HG03354 (cell line): ENCODE results near the gene VWF.

Experiments
- ATAC-seq: cut with Tn5 transposase; IDR thresholded peaks from one replicate; pipeline ENCODE4 v1.9.1; 2021; ENCODE audit warnings: mild to moderate bottlenecking; ENCODE audit not compliant: unreplicated experiment, poor library complexity, severe bottlenecking

VWF gene

DNA sequence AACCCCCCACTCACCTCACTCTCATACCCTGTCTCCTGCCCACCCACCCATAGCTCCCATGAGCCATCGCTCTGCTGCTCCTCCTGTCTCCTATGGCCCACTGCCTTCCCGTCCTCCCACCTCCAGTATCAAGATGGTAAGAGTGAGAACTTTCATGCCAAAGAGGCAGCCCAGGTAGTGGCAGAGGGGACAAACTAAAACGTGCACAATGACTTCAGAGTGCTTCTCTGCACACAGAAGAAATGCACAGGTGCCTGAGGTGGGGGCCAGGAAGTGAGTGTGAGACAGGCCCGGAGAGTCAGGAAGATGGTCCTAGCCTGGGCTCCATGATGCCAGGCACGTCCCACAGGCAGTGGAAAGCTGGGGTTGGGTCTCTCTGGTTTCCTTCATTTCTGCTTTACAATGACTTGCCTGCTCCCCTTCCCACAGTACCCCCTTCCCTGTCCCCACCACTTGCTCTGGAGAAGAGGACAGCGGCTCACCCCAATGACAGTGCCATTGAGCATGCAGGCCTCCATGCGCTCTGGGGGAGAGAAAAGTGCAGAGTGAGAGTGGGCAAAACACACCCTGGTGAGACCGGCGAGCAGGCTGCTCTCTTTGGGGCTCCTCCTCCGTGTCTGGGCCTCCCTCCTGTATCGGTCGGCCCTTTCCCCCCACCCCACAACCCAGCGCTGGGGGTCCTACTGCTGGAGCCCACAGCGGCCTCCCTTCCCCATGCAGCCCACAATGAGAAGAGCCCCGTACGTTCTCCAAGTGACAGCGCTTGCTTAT lies 156.6 kb downstream of the VWF start:
- no peak for ATAC-seq

DNA sequence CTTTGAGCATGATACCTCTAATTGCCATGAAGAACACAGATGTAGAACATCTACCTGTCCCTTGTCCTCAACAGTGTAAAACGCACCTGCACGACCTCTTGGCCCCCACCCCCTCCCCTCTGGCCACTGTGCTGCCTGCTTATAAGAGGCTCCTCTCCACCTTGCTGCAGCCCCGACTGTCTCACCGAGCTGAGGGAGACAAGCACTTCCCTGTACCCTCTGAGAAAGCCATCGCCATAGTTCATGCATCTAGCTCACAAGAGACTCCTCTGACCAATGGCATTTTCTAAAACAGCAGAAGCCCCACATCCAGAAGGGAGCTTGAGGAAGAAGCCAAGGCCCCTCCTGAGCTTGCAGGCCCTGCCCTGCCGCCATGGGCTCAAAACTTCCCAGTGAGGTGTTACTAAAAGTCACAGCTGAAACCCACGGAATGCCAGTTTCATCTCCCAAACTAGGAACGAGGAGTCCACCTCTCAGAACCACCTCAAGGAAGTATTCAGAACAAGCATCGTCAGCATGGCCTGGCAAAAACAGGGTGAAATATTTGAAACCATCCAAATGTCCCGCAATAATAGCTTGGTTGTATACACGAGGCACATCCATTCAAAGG lies 157.9 kb downstream of the VWF start:
- no peak for ATAC-seq

DNA sequence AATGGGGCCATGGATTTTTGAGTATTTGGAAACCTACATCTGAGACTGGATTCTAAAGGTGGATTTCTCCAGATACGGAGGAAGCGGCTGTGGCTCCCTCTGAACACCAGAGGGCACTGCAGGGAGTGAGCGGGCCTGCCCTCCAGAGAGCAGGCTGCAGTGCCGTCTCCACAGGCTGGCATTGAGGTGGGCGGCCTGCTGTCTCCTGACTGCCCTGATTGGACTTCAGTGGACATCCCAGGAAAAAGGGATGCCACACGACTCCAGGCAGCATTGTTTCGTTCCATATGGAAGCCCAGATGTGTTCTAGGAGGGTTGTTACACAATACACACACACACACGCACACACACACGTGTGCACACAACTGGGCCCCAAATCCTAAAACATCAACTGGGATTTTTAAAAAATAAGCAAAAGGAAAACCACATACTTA lies 158.5 kb downstream of the VWF start:
- peak; percentile 55 for ATAC-seq

DNA sequence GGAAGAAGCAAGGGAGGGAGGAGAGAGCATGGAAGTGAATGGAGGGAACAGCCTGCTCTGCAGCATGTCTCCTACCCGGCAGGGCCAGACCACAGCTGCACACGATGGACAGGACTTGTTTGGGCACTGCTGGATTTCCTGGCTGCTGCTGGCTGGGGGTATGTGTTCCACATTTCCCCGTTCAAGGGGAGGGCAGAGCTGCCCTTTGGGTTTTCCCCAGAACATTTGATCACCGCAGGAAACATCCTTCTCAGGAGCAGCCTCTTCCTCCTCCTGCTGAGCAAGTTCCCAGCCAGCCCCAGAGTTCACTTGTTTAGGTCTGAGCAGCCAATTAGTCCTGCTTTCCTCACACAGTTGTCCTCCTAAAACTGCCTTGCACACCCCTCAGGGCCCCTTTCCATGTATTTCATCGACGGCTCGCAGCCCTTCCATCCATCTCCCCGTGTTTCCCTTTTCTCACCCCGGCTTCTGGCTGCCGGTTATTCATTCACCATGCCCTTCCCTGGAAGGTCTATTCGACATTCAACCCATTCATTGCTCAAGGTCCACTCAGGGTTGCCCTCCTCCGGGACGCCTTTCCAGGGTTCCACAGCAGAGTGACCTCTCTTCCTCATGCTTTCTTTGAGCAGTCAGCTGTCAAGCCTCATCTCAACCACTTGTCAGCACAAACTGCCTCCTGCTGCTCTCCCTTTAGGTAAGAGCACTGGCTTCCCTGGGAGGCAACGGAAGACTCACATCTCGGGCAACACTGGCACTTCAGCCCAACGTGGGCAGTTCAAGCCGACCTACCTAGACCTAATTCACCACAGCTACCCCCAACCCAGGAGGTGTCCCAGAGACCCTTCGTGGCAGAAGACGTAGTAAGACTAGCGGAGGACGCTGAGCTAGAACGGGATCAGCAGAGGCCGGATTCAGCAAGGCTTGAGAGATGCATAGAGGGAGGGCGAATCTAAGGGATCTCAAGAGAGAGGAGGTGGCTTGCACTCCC lies 159.3 kb downstream of the VWF start:
- no peak for ATAC-seq

DNA sequence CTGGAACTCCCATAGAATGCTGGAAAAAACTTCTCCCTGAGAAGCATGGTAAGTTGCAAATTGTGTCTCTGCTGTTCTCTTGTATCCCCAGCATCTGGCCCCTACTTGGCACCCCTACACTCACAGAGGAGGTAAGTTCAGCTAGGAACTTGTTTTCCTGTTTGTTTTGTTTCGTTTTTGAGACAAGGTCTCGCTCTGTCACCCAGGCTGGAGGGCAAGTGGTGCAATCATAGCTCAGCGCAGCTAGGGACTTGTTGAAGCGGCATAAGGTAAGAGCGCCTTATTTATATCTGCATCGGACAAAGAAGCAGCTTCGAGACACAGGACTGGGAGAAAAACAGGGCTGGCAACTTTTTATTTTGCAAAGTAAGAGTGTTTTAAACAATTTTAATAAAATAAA lies 161.0 kb downstream of the VWF start:
- ATAC-seq: no peak

DNA sequence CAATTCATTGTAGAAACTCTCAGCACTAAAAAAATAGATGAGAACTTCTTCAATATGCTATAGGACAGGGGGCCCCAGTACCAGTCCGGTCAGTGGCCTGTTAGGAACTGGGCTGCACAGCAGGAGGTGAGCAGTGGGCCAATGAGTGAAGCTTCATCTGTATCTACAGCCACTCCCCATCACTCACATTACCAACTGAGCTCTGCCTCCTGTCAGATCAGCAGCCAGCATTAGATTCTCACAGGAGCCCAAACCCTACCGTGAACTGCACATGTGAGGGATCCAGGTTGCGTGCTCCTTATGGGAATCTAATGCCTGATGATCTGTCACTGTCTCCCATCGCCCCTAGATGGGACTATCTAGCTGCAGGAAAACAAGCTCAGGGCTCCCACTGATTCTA lies 163.7 kb downstream of the VWF start:
- ATAC-seq: no peak

DNA sequence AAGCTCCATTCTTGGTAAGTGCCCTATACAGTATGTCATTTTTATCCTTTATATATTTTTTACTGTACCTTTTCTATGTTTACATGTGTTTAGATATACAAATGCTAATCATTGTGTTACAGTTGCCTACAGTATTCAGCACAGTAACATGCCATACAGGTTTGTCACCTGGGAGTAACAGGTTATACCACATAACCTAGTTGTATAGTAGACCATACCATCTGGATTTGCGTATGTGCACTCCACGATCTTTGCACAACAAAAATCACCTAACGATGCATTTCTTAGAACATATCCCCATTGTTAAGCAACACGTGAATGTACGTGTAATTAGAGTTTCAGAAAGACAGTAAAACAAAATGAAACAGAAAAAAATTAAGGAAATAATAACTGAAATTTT lies 167.5 kb downstream of the VWF start:
- ATAC-seq: no peak

DNA sequence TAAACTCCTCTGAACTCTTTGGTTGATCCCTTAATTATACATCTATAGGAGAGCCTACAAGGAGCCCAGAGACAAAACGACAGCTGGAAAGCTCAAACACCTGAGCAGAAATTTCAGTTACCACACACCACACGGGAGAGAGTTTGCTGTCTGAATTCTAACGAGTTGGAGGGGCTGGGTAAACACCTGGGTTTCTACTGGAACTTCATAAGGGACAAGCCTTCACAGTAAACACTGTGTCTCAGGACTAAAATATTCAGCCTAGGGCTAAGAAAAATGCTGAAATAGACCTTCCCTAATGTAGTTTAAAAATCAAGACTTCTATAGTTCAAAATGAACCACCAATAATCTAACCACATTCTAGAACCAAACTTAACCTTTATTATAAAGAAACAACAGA lies 169.8 kb downstream of the VWF start:
- ATAC-seq: no peak

DNA sequence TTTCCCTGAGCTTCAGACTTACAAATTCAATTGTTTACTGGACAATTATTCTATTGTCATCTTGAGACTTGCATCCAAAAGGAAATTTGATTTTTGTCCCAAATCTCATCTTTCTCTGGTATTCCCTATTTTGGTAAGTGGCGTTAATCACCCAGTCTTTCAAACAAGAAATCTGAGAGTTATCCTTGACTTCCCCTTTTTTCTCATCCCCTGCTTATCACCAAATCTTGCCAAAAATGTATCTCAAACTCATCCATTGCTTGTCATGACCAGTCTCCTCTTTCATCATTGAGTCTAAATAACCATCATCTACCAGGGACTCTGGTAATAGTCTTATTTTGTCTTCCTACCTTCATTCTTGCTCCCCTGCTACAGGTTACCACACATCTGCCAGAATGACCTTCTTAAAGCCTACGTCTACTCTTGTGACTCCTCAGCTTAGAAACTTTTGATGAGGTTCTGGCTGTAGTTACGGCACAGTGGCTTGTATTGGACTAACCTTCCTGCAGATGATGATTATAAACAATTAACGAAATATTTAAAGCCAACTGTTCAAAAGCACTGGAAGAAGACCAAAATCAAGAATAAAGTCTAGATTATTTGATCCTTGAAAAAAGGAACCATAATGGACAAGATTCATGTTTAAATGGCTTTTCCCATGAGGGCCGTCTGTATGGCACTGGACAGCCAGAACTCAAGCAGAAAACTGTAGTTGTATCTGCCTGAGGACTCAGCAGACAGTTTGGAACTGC lies 170.5 kb downstream of the VWF start:
- ATAC-seq: no peak

DNA sequence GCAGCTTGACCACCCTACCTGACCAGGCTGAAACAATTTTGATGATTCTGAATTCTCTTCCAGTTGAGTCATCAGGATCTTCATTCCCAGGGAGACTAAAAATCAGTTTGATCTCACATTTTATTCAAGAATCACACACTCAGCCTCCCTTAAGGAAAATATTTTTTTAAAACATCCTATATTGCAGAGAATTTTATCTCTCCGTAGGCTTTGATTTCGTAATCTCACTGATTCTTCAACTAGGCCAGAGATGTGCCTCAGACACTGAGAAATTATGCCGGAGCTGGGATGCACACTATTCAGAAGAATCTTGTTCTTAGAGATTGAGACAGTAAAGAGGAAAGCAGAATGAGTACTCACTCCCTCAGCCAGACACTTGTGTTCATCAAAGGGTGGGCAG lies 172.4 kb downstream of the VWF start:
- no peak for ATAC-seq

DNA sequence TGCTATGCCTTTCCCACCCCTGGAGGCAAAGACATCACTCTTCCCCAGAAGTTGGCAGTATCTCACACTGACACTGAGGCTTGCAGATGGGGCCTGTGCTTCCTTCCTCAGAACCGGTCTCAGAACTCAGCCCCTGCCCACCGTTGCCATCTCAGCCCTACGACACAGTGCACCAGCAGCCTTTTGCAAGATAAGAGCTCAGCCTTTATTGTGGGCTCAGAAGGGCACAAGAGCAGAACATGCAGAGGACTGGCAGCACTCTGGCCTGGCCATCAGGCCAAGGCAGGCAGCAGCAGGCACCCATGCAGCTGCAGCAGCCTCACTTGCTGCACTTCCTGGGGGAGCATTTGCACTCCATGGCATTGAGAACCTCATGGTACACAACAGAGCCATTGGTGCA lies 175.8 kb downstream of the VWF start:
- no peak for ATAC-seq

DNA sequence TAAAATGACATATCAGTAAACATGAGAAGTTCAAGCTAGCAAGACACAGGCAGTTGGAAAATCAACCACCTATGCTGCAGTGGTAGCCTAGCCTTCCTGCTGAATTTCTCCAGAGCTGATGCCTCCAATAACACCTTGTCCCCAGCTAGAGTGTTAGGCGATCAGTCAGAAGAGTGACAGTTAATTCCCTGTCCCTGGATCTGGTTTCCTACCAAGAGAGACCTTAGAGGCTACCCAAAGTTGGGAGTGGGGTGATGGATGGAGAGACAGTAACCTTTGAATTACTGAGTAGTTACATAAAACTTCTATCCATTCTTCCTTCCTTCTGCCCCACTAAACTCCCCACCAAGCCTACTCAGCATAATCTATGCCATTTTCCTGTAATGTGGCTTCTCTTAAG lies 177.5 kb downstream of the VWF start:
- ATAC-seq: no peak

DNA sequence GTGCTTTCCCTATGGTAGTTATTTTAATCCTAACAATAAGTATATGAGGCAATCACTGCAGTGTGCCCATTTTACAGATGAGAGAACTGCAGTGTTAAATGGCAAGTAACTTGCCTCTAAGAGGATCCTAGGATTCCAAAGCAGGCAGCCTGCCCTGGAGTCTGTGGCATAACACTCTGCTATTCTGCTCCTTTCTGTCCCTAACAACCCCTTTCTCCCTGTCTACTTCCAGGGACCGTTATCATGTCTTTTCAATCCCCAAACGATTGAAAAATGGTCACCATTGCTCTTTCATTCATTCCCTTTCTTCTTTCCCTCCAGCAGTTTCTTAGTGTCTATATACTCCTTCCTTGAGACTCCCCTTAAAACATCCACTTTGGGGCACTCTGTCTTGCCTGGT lies 178.1 kb downstream of the VWF start:
- ATAC-seq: no peak

DNA sequence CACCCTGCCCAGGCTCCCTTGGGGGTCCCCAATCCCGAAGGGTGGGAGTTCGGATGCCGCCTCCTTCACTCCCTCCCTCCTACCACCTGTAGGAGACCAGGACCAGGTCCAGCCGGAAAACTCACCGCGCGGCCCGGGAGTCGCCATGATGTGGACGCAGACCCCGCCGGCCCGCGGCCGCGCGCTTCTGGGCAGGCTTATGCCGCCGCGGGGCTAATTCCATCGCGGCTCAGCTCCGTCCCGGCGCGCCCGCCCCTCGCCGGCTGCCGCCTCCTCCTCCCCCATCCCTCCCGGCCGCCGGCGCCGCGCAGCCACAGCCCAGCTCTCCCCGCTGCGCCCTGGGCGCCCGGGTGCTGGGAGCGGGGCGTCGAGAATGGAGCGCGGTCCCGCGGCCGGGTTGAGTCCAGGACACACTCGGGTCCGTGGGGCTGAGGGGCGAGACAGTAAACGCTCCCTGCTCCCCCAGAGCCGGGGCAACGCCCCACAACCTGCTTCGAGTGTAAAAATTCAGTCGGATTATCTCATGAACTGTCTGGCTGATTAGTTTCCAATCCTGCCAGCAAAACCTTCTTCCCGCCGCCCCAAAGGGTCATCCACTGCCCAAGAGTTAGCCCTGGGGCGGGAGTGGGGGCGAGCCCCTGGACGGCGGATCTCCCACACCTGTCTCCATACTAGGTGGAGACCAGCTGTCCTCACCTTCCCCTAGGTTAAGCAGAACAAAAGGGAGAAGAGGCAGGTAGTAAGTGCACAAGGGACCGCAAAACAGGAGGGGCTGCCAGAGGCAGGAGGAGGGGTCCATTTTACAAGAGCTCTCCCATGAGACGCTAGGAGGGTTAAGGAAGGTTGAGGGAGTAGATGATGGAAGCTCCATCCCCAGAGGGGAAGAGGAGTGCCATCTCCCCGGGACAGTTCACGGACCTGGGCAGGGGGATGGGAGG lies 179.1 kb downstream of the VWF start, which contains the start of gene ANO2:
Gene ANO2 (minus strand): TSS at position 189 of the 938 bp plus-strand sequence. CDS start 42 bp downstream, at position 147.
- no peak for ATAC-seq

DNA sequence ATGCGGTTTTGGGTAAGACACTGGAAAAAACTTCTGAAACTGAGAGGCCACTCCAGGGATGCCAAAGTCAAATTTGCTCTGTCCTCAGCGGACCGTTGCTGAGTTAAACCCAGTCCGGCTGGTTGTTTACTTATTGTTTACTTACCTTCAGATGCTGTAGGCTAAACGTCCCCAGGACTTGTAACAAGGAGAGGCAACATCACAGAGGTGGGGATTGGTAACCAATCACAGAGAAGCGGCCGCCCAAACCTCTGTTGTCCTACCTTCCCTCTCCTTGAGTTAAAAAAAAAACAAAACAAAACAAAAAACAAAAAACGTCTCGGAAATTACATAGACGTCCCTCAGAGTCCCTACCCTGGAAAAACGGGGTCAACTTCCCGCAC lies 179.8 kb downstream of the VWF start:
- no peak for ATAC-seq

DNA sequence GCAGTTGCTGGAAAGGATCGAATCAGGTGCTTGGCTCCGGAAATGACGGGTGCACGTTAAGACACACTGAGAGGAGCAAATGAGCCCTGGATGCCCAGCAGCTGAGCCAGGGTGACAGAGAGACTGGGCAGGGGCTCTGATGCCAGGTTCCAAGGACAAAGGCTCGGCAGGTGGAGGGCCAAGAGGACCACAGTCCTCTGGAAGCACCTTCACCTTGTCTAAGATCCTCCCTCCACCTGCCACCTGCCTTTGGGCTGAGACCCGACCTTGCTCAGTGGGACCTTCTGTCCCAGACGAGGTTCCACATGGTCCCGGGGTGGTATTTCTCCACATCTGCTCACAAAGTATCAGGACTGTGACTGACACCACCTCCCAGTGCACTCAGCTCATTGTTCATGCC lies 180.4 kb downstream of the VWF start:
- ATAC-seq: no peak

DNA sequence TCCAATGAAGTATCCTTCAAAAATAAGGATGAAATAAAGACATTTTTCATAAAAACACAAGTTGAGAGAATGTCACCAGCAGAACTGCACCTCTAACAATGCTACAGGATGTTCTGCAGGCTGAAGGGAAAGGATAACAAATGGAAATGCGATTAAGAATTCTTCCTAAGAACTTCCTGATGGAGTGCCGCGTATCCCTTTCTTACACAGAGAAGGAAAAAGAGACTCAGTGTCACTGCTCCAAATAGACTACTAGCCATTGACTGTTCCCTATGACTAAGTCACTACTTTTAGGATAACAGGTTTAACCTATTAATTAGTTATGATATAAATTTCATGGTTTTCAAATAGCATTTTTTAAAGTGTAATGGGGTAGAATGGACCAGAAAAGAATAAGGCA lies 182.6 kb downstream of the VWF start:
- no peak for ATAC-seq

DNA sequence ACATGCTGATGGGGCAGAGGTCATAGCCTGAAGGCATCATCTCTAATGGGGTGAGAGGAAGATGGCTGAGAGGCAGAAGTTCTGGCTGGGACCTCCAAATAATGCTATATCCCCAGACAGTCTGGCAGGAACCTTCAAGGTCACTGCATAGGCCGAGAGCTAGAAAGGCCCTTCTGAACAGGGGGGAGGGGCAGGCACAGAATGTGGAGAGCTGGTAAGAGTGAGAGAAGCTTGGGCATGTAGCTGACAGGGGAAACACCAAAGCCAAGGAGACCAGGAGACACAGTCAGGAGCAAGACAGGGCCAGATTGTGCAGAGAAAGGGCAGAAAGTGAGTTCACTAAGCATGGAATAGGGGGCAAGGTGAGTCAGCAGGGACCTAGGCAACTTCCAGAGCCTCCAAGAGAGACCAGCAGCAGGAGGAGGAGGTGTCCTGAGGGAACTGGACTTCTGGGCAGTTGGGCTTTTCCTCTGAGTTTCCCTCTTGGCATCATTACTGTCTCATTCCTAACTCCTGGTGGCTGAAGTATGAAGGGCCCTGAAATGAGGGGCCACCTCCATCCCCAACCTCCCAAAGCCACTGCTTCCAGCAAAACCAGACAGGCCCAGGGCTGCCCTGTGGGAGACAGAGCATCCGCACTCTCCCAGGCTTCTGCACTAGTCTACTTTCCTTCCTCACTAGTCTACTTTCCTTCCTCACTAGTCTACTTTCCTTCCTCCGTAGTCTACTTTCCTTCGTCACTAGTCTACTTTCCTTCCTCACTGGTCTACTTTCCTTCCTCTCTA lies 196.5 kb downstream of the VWF start:
- ATAC-seq: no peak
